Mesenteric fat pad (tissue), 1 donor: ENCODE results near the gene GSTCD. TPM values are rescaled to one million over a fixed set of nuclear protein-coding genes. Genes with fewer than 3 reads are reported as not detected.
"Not testable (repeated sequence)": the region's sequence is repeated elsewhere in the genome, so short reads cannot be mapped to it uniquely, and the experiment has no call there.

Source experiments
- DNase-seq: peaks from one replicate; pipeline ENCODE4 v3.0.0-alpha.2; 2020; ENCODE audit warnings: low spot score
- total RNA-seq: library from RNA; stranded (reverse); fragmentation: NEBNext Ultra II Directional; extraction: Animal tissue kit (Norgen Biotek cat#: 25700); gene quantifications from one replicate; pipeline ENCODE4 v1.2.1, GENCODE V29; 2021
- donor health status: DM: yes; HTN: yes; CAD: no.

GSTCD gene
- total RNA-seq, 1 donor from 2014 or later = 6.6 TPM

- no peak for DNase-seq
These were observed 5.5 kb downstream of the GSTCD start for GRCh38 chr4:105714071-105714521.

- DNase-seq = no peak
These were observed 6.3 kb downstream of the GSTCD start for GRCh38 chr4:105714932-105715331.

GRCh38 chr4:105715692-105716278 lies 7.2 kb downstream of the GSTCD start:
- DNase-seq = no peak

GRCh38 chr4:105719204-105719603 lies 10.6 kb downstream of the GSTCD start:
- no peak for DNase-seq

GRCh38 chr4:105725623-105726022 lies 17.0 kb downstream of the GSTCD start:
- no peak for DNase-seq

GRCh38 chr4:105729895-105730294 lies 21.3 kb downstream of the GSTCD start:
- DNase-seq = not testable (repeated sequence)

- not testable (repeated sequence) for DNase-seq
These were observed 26.6 kb downstream of the GSTCD start for GRCh38 chr4:105735217-105735616.

- DNase-seq = no peak
These were observed 33.0 kb downstream of the GSTCD start for GRCh38 chr4:105741548-105741947.

GRCh38 chr4:105748222-105748621 lies 39.6 kb downstream of the GSTCD start:
- DNase-seq = no peak

- no peak for DNase-seq
These were observed 43.2 kb downstream of the GSTCD start for GRCh38 chr4:105751718-105752299.

GRCh38 chr4:105753361-105753760 lies 44.8 kb downstream of the GSTCD start:
- DNase-seq = no peak

GRCh38 chr4:105755375-105755774 lies 46.8 kb downstream of the GSTCD start:
- DNase-seq = no peak

- no peak for DNase-seq
These were observed 50.4 kb downstream of the GSTCD start for GRCh38 chr4:105758958-105759357.

- DNase-seq = no peak
These were observed 57.3 kb downstream of the GSTCD start for GRCh38 chr4:105765690-105766407.

- no peak for DNase-seq
These were observed 59.0 kb downstream of the GSTCD start for GRCh38 chr4:105767579-105767978.

- DNase-seq = not testable (repeated sequence)
These were observed 61.9 kb downstream of the GSTCD start for GRCh38 chr4:105770524-105770923.

- not testable (repeated sequence) for DNase-seq
These were observed 63.5 kb downstream of the GSTCD start for GRCh38 chr4:105772065-105772464.

GRCh38 chr4:105775760-105776415 lies 67.3 kb downstream of the GSTCD start:
- DNase-seq = not testable (repeated sequence)

GRCh38 chr4:105780176-105780575 lies 71.6 kb downstream of the GSTCD start:
- DNase-seq = no peak

- DNase-seq = no peak
These were observed 76.2 kb downstream of the GSTCD start for GRCh38 chr4:105784761-105785160.

- DNase-seq = no peak
These were observed 77.2 kb downstream of the GSTCD start for GRCh38 chr4:105785792-105786191.

GRCh38 chr4:105786748-105787147 lies 78.2 kb downstream of the GSTCD start:
- no peak for DNase-seq
